GM06990 (cell line): Measurements from ENCODE around the gene BRINP1.

Experiments used
- DNase-seq: peaks from one replicate; pipeline ENCODE4 v3.0.0-alpha.2; 2011; ENCODE audit not compliant: insufficient read length; ENCODE audit errors: extremely low read depth
- H3K27me3 ChIP-seq: replicated peaks from 2 replicates; pipeline ENCODE4 v1.6.0; 2011; ENCODE audit warnings: low read length; ENCODE audit not compliant: control insufficient read depth, insufficient read depth
- H3K36me3 ChIP-seq: 2 replicates; pipeline ENCODE4 v1.5.1; 2011; ENCODE audit warnings: low read length; ENCODE audit not compliant: control insufficient read depth, insufficient read depth
- H3K4me3 ChIP-seq: replicated peaks from 2 replicates; pipeline ENCODE4 v1.5.1; 2011; ENCODE audit warnings: low read depth, mild to moderate bottlenecking, control low read depth, low read length
- TF ChIP-seq, protein P1 (sequence below): IDR thresholded peaks from 2 replicates; pipeline ENCODE4 v1.5.1; 2011; ENCODE audit warnings: low read length, control low read depth, mild to moderate bottlenecking, inconsistent platforms; ENCODE audit not compliant: insufficient read depth, poor library complexity, severe bottlenecking

Gene BRINP1

DNA sequence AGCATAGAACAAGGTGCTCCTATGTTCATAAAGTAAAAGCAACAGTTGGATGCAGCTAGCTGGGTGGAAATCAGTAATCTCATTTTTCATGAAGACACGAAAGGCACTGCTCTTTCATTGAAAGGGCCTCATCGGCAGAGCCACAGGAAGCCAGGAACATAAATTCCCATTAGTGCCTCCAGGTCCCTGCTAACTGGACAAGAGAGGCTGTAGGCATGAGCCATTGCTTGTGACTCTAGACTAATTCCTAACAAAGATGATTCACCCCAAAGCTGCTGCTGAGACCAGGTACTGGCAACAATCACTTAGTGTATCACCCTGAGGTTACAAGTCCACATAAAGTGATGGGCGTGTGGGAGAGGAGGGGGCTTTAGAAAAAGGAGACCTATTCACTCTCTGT is 141.8 kb downstream of the BRINP1 start:
- H3K36me3 ChIP-seq, result no peaks in the 10 kb centered on the region
- TF ChIP-seq, protein P1, sequence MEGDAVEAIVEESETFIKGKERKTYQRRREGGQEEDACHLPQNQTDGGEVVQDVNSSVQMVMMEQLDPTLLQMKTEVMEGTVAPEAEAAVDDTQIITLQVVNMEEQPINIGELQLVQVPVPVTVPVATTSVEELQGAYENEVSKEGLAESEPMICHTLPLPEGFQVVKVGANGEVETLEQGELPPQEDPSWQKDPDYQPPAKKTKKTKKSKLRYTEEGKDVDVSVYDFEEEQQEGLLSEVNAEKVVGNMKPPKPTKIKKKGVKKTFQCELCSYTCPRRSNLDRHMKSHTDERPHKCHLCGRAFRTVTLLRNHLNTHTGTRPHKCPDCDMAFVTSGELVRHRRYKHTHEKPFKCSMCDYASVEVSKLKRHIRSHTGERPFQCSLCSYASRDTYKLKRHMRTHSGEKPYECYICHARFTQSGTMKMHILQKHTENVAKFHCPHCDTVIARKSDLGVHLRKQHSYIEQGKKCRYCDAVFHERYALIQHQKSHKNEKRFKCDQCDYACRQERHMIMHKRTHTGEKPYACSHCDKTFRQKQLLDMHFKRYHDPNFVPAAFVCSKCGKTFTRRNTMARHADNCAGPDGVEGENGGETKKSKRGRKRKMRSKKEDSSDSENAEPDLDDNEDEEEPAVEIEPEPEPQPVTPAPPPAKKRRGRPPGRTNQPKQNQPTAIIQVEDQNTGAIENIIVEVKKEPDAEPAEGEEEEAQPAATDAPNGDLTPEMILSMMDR, result no peak
- no peak overlapping the region for H3K4me3 ChIP-seq
- DNase-seq, result no peak
- no peaks in the 10 kb centered on the region for H3K27me3 ChIP-seq

DNA sequence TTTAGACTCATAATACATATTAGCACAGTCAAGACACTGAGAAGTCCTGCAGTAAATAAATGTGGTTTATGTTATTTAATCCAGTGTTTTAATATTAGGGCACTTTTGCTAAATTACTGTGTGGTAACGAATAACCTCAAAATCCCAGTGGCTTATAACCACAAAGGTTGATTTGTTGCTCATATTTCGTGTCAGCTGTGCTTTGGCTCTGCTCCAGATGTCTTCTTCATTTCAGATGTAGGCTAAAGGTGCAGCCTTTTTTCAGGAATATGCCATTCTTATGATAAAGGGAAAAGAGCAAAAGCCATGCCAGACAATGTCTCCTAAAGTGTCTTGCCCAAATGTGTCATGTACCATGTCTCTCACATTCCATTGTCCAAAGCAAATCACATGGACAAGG is 144.8 kb downstream of the BRINP1 start:
- TF ChIP-seq, protein P1, result no peak
- no peaks in the 10 kb centered on the region for H3K36me3 ChIP-seq
- DNase-seq, result no peak
- no peaks in the 10 kb centered on the region for H3K27me3 ChIP-seq
- no peak overlapping the region for H3K4me3 ChIP-seq

DNA sequence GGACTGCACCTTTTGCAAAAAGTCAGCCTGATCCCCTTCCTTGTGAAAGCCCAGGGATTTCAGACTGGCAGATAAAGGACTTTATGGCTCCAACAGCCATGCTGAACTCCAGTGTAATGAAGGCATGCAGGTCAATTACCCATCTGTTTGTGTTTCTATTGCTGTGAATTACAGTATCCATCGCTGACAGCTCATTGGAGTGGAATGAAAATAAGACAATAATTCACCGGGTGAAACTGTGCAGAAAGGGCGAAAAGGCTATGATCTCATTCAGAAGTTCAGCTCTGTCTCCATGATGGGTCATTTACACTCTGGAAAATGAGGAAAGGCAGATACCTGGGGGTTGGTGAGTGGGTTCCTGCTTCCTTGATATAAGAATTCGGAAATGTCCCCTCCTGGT is 148.0 kb downstream of the BRINP1 start:
- Histone ChIP-seq H3K36me3 (no peaks in the 10 kb centered on the region), H3K27me3 (no peaks in the 10 kb centered on the region), H3K4me3 (no peak overlapping the region)
- TF ChIP-seq, protein P1, result no peak
- DNase-seq, result no peak

DNA sequence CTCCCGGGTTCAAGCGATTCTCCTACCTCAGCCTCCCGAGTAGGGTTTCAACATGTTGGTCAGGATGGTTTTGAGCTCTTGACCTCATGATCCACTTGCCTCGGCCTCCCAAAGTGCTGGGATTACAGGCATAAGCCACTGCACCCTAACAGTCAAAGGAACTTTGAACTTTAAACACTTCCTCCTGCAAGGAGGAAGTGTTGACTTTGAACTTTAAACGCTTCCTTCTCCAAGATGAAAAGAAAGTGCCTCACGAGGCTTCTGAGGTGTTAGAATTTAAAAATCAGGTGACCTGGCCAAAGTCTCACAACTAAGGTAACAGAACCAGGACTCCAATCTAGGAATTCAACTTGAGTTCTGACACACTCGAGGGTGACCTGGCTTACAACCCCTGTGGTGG is 150.9 kb downstream of the BRINP1 start:
- DNase-seq, result no peak
- Histone ChIP-seq H3K36me3 (no peaks in the 10 kb centered on the region), H3K4me3 (no peak overlapping the region), H3K27me3 (no peaks in the 10 kb centered on the region)
- TF ChIP-seq, protein P1, result no peak

DNA sequence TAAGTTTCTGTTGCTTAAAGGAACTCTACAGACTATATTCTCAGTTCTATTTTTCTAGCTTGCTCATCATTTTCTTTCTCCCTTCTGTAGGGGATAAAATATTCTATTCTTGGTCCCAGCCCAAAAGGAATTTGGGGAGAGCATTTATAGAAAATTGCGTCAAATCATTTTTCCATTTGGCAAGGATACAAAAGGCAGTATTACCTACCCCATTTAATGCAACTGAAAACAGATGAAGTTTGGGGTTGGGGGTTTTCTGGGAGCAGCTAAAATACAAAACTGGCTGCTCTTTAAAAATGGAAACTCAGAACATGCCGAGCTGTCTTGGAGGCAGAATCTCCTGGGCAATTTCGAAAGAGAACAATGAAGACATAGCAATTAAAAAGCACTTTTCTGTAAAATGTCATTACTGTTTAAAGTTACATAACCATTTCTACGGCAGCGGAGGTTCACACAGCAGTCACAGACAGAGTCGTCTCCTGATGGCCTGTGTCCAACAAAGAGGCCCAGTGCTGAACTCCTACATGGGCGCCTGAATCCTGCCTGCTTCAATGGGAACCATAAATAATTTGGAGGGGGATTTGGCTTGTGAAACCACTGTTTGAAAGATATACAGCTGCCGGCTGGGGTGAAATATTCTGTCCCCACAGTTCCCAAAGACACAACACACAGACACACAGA is 152.4 kb downstream of the BRINP1 start:
- no peak overlapping the region for H3K4me3 ChIP-seq
- DNase-seq, result no peak
- no peaks in the 10 kb centered on the region for H3K27me3 ChIP-seq
- TF ChIP-seq, protein P1, result no peak
- H3K36me3 ChIP-seq, result no peaks in the 10 kb centered on the region

DNA sequence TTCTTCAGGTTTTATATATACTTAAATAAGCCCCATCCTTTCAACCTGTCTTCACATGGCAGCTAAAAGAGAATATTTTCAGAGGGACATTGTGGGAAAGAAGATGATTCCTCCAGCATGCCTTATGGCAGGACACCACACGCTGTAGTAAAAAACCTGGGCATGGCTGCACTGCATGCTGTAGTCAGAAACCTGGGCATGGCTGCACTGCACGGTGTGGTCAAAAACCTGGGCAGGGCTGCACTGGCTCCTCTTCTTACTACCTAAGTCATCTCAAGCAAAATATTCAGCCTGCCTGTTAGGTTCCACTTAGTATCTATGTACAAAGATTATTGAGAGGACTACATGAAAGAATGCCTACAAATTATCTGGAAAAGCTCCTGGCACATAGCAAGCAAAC is 153.6 kb downstream of the BRINP1 start:
- H3K27me3 ChIP-seq, result no peaks in the 10 kb centered on the region
- TF ChIP-seq, protein P1, result no peak
- no peaks in the 10 kb centered on the region for H3K36me3 ChIP-seq
- DNase-seq, result no peak
- H3K4me3 ChIP-seq, result no peak overlapping the region
